ENCODE results near the gene TLN1. TPM values are rescaled to one million over a fixed set of nuclear protein-coding genes. Genes with fewer than 3 reads are reported as not detected.

TLN1 gene
- total RNA-seq, 5 donors from 2014 or later (not counting 1 experiment from before 2014, with no cell fraction given): 229 to 366 (median 294) TPM

GRCh38 chr9:35749515-35750255 is 17.7 kb upstream of the TLN1 start:
- Mint-ChIP-seq H3K36me3 (peaks cover 27% of the 10 kb centered on the region), H3K4me1 (peaks cover 43 to 52% (median 46%) of the 10 kb centered on the region in 3 donors), H3K4me3 (peak overlapping the region; percentile 91 to 94 (median 92)), H3K27me3 (no peaks in the 10 kb centered on the region), H3K9me3 (no peaks in the 10 kb centered on the region), H3K27ac (peak overlapping the region; percentile 95 to 96)
- Histone ChIP-seq H3K27me3 (replicated peaks in 1 of 2; ENCODE audit: control insufficient read depth in 2 of 2, extremely low read depth in 1 of 2, insufficient read depth in 2 of 2, low read length in 1 of 2) (no peaks in the 10 kb centered on the region), H3K27ac (ENCODE audit: low read length) (peak overlapping the region; percentile 76), H3K4me1 (ENCODE audit: control insufficient read depth in 1 of 2, extremely low read depth in 1 of 2, insufficient read depth in 2 of 2, low read length in 2 of 2) (peaks cover 16 to 43% of the 10 kb centered on the region in 2 experiments), H3K9me3 (no peaks in the 10 kb centered on the region), H3K4me3 (ENCODE audit: control insufficient read depth in 1 of 2, extremely low read depth in 1 of 2, low read length in 1 of 2) (peak overlapping the region; percentile 77 to 93), H3K36me3 (ENCODE audit: control insufficient read depth in 2 of 2, extremely low read depth in 1 of 2, insufficient read depth in 1 of 2, low read length in 1 of 2) (peaks cover 5 to 40% of the 10 kb centered on the region in 2 donors)
- ChIA-PET POLR2A (no interaction called here), CTCF (interaction anchor here (0.5 to 4.2 kb wide), 20 partner anchors 10 to 1294 kb away, joined by 3 to 49 read pairs (median 4); partner anchors contain the start of genes CREB3 (in 2 of the 2), TLN1 (in 2 of the 2), CCDC107 (in 1 of the 2) and RMRP (in 1 of the 2))
- DNase-seq (peak in 22 of 35 experiments; percentile 16 to 62 (median 32)), ATAC-seq (replicated peaks in 1 of 4) (peak; percentile 56 to 74 (median 62))
- WGBS (ENCODE audit: insufficient coverage): 10% methylated on average over 4 of the region's 19 CpGs

GRCh38 chr9:35748858-35749514 is 17.0 kb upstream of the TLN1 start, which contains the start of the genes GBA2 and RGP1:
Gene GBA2, minus strand, starts transcription at chr9:35749228. Its CDS starts 524 bp downstream, at chr9:35748704.
Gene RGP1, plus strand, starts transcription at chr9:35749287. Its CDS starts 469 bp downstream, at chr9:35749756.
- H3K27ac Mint-ChIP-seq: peak within 1 kb of the TSS; percentile 95 to 96
- Histone ChIP-seq H3K4me3 (ENCODE audit: control insufficient read depth in 1 of 2, extremely low read depth in 1 of 2, low read length in 1 of 2) (peak within 1 kb of the TSS; percentile 77 to 93), H3K36me3 (ENCODE audit: control insufficient read depth in 2 of 2, extremely low read depth in 1 of 2, insufficient read depth in 1 of 2, low read length in 1 of 2) (peaks cover 5 to 43% of the 10 kb centered on the region in 2 donors), H3K27me3 (replicated peaks in 1 of 2; ENCODE audit: control insufficient read depth in 2 of 2, extremely low read depth in 1 of 2, insufficient read depth in 2 of 2, low read length in 1 of 2) (no peaks in the 10 kb centered on the region), H3K27ac (ENCODE audit: low read length) (peak within 1 kb of the TSS; percentile 76), H3K4me1 (ENCODE audit: control insufficient read depth in 1 of 2, extremely low read depth in 1 of 2, insufficient read depth in 2 of 2, low read length in 2 of 2) (peaks cover 16 to 43% of the 10 kb centered on the region in 2 experiments), H3K9me3 (no peaks in the 10 kb centered on the region)
- peaks cover 48 to 56% (median 51%) of the 10 kb centered on the region in 3 donors for H3K4me1 Mint-ChIP-seq
- H3K36me3 Mint-ChIP-seq: peaks cover 29% of the 10 kb centered on the region
- ATAC-seq (replicated peaks in 1 of 4) (peak; percentile 73 to 86 (median 82)), DNase-seq (peak in 28 of 35 experiments; percentile 11 to 74 (median 46))
- H3K4me3 Mint-ChIP-seq: peak within 1 kb of the TSS; percentile 91 to 94 (median 92)
- POLR2A ChIA-PET: interaction anchor here (0.7 to 1.0 kb wide), 2 partner anchors 13 to 28 kb away, joined by 3 read pairs; no protein-coding TSS in a partner anchor
- no peaks in the 10 kb centered on the region for H3K9me3 Mint-ChIP-seq
- under 1% methylated on average over 69 of the region's 69 CpGs for WGBS (ENCODE audit: insufficient coverage)
- H3K27me3 Mint-ChIP-seq: no peaks in the 10 kb centered on the region
- CTCF ChIA-PET: interaction anchor here (0.5 to 4.2 kb wide), 25 partner anchors 8 to 1293 kb away, joined by 3 to 49 read pairs (median 5); partner anchors contain the start of genes CCDC107 (in 1 of the 2), CREB3 (in 1 of the 2), RMRP (in 1 of the 2) and TLN1 (in 1 of the 2)

GRCh38 chr9:35748242-35748857 is 16.4 kb upstream of the TLN1 start:
- peaks cover 5 to 43% of the 10 kb centered on the region in 2 donors for H3K36me3 ChIP-seq (ENCODE audit: control insufficient read depth in 2 of 2, extremely low read depth in 1 of 2, insufficient read depth in 1 of 2, low read length in 1 of 2)
- Mint-ChIP-seq H3K27ac (peak overlapping the region; percentile 50 to 84), H3K36me3 (peaks cover 29% of the 10 kb centered on the region), H3K4me1 (peaks cover 48 to 59% (median 51%) of the 10 kb centered on the region in 3 donors), H3K4me3 (peak overlapping the region; percentile 88 to 91 (median 88)), H3K27me3 (no peaks in the 10 kb centered on the region), H3K9me3 (no peaks in the 10 kb centered on the region)
- no peaks in the 10 kb centered on the region for H3K9me3 ChIP-seq
- peaks cover 16 to 43% of the 10 kb centered on the region in 2 experiments for H3K4me1 ChIP-seq (ENCODE audit: control insufficient read depth in 1 of 2, extremely low read depth in 1 of 2, insufficient read depth in 2 of 2, low read length in 2 of 2)
- no peaks in the 10 kb centered on the region for H3K27me3 ChIP-seq (replicated peaks in 1 of 2; ENCODE audit: control insufficient read depth in 2 of 2, extremely low read depth in 1 of 2, insufficient read depth in 2 of 2, low read length in 1 of 2)
- CTCF ChIA-PET: interaction anchor here (0.5 to 4.2 kb wide), 16 partner anchors 8 to 713 kb away, joined by 3 to 49 read pairs (median 6); partner anchors contain the start of genes CREB3 (in 1 of the 2) and TLN1 (in 1 of the 2)
- under 1% methylated on average over 23 of the region's 24 CpGs for WGBS (ENCODE audit: insufficient coverage)
- DNase-seq (peak in 4 of 35 experiments; percentile 8 to 37 (median 17)), ATAC-seq (replicated peaks in 1 of 4) (peak in 3 of 4 experiments; percentile 13 to 32 (median 14))
- H3K4me3 ChIP-seq (ENCODE audit: control insufficient read depth in 1 of 2, extremely low read depth in 1 of 2, low read length in 1 of 2): peak overlapping the region; percentile 77 to 93
- POLR2A ChIA-PET: interaction anchor here (0.7 to 1.0 kb wide), 2 partner anchors 13 to 27 kb away, joined by 3 read pairs; no protein-coding TSS in a partner anchor
- peak overlapping the region; percentile 43 for H3K27ac ChIP-seq (ENCODE audit: low read length)

GRCh38 chr9:35746583-35746982 is 14.6 kb upstream of the TLN1 start:
- CTCF ChIA-PET: interaction anchor here (1.7 to 4.2 kb wide), 3 partner anchors 9 to 18 kb away, joined by 4 to 49 read pairs (median 13); no protein-coding TSS in a partner anchor
- DNase-seq: no peak
- no peaks in the 10 kb centered on the region for H3K27me3 ChIP-seq (replicated peaks in 1 of 2; ENCODE audit: control insufficient read depth in 2 of 2, extremely low read depth in 1 of 2, insufficient read depth in 2 of 2, low read length in 1 of 2)
- peaks cover 0 to 38% of the 10 kb centered on the region in 2 donors for H3K36me3 ChIP-seq (ENCODE audit: control insufficient read depth in 2 of 2, extremely low read depth in 1 of 2, insufficient read depth in 1 of 2, low read length in 1 of 2)
- Mint-ChIP-seq H3K9me3 (no peaks in the 10 kb centered on the region), H3K27me3 (no peaks in the 10 kb centered on the region), H3K27ac (peak overlapping the region in 1 of 2 donors; percentile 44), H3K36me3 (peaks cover 34% of the 10 kb centered on the region), H3K4me3 (peak overlapping the region in 2 of 3 donors; percentile 26 to 91), H3K4me1 (peaks cover 59 to 68% (median 65%) of the 10 kb centered on the region in 3 donors)
- no peak overlapping the region for H3K4me3 ChIP-seq (ENCODE audit: control insufficient read depth in 1 of 2, extremely low read depth in 1 of 2, low read length in 1 of 2)
- WGBS (ENCODE audit: insufficient coverage): 100% methylated on average over 2 of the region's 3 CpGs
- no peaks in the 10 kb centered on the region for H3K9me3 ChIP-seq
- no peak for ATAC-seq (replicated peaks in 1 of 4)
- no peak overlapping the region for H3K27ac ChIP-seq (ENCODE audit: low read length)
- POLR2A ChIA-PET: no interaction called here
- peaks cover 19 to 50% of the 10 kb centered on the region in 2 experiments for H3K4me1 ChIP-seq (ENCODE audit: control insufficient read depth in 1 of 2, extremely low read depth in 1 of 2, insufficient read depth in 2 of 2, low read length in 2 of 2)

- H3K36me3 ChIP-seq (ENCODE audit: control insufficient read depth in 2 of 2, extremely low read depth in 1 of 2, insufficient read depth in 1 of 2, low read length in 1 of 2): peaks cover 2 to 33% of the 10 kb centered on the region in 2 donors
- H3K27me3 Mint-ChIP-seq: no peaks in the 10 kb centered on the region
- H3K9me3 ChIP-seq: no peaks in the 10 kb centered on the region
- peaks cover 19 to 50% of the 10 kb centered on the region in 2 experiments for H3K4me1 ChIP-seq (ENCODE audit: control insufficient read depth in 1 of 2, extremely low read depth in 1 of 2, insufficient read depth in 2 of 2, low read length in 2 of 2)
- 63% methylated on average over 1 of the region's 1 CpG for WGBS (ENCODE audit: insufficient coverage)
- no peak overlapping the region for H3K27ac ChIP-seq (ENCODE audit: low read length)
- ATAC-seq (replicated peaks in 1 of 4): no peak
- ChIA-PET CTCF (interaction anchor here in 1 of 2 donors (0.7 to 1.7 kb wide), 4 partner anchors 15 to 100 kb away, joined by 4 to 5 read pairs (median 4); no protein-coding TSS in a partner anchor), POLR2A (interaction anchor here in 1 of 2 donors (0.6 kb wide), 1 partner anchor 207 kb away, joined by 5 read pairs; no protein-coding TSS in a partner anchor)
- H3K4me3 Mint-ChIP-seq: peak overlapping the region in 1 of 3 donors; percentile 49
- no peaks in the 10 kb centered on the region for H3K27me3 ChIP-seq (replicated peaks in 1 of 2; ENCODE audit: control insufficient read depth in 2 of 2, extremely low read depth in 1 of 2, insufficient read depth in 2 of 2, low read length in 1 of 2)
- no peak overlapping the region for H3K4me3 ChIP-seq (ENCODE audit: control insufficient read depth in 1 of 2, extremely low read depth in 1 of 2, low read length in 1 of 2)
- H3K27ac Mint-ChIP-seq: peak overlapping the region; percentile 45 to 47
- no peak for DNase-seq
- H3K9me3 Mint-ChIP-seq: no peaks in the 10 kb centered on the region
- H3K4me1 Mint-ChIP-seq: peaks cover 62 to 65% (median 63%) of the 10 kb centered on the region in 3 donors
- peaks cover 32% of the 10 kb centered on the region for H3K36me3 Mint-ChIP-seq
These were observed 13.6 kb upstream of the TLN1 start for GRCh38 chr9:35745569-35745968.
